ENCODE measurements around the gene PNMA8C.

DNA sequence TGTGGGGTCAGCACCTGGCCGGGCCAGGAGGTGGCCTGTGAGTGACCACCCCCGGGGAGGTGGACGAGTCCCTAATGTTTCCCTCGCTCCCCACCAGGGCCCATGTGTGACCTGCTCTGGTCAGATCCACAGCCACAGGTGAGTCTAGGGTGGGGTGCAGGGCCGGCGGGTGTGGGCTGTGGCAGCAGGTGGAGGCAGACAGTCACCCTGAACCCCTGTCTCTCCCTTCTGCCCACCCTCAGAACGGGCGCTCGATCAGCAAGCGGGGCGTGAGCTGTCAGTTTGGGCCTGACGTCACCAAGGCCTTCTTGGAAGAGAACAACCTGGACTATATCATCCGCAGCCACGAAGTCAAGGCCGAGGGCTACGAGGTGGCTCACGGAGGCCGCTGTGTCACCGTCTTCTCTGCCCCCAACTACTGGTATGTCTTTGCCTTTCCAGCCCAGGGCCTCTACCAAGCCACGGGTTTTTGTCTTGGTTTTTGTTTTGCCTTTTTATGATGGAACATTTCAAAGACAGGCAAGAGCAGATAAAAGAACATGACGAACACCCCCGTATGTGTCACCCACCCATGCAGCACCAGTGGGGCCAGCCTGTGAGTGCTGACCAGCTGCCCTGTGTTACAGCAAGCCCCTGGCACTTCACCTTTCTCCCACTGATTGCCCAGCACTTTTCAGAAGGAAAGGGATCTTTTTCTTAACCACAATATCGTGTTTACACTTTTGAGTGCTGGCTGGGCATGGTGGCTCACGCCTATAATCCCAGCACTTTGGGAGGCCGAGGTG is 40.2 kb downstream of the PNMA8C start:
- no peak for TF ChIP-seq HDAC2 (IDR thresholded peaks at IDR 0.05)
- TF ChIP-seq MAFK (IDR thresholded peaks at IDR 0.05; ENCODE audit: partially characterized antibody) = no peak
- no peak for TF ChIP-seq EP300 (IDR thresholded peaks at IDR 0.05)
- TF ChIP-seq, protein P1, sequence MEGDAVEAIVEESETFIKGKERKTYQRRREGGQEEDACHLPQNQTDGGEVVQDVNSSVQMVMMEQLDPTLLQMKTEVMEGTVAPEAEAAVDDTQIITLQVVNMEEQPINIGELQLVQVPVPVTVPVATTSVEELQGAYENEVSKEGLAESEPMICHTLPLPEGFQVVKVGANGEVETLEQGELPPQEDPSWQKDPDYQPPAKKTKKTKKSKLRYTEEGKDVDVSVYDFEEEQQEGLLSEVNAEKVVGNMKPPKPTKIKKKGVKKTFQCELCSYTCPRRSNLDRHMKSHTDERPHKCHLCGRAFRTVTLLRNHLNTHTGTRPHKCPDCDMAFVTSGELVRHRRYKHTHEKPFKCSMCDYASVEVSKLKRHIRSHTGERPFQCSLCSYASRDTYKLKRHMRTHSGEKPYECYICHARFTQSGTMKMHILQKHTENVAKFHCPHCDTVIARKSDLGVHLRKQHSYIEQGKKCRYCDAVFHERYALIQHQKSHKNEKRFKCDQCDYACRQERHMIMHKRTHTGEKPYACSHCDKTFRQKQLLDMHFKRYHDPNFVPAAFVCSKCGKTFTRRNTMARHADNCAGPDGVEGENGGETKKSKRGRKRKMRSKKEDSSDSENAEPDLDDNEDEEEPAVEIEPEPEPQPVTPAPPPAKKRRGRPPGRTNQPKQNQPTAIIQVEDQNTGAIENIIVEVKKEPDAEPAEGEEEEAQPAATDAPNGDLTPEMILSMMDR (IDR thresholded peaks at IDR 0.05) = no peak
- no peak for TF ChIP-seq FOSL2 (IDR thresholded peaks at IDR 0.05)
- TF ChIP-seq FOSL2 (CRISPR knock-in tag; IDR thresholded peaks at IDR 0.05) = no peak
